Measurements from ENCODE around the gene AMOTL1. TPM values are rescaled to one million over a fixed set of nuclear protein-coding genes. Genes with fewer than 3 reads are reported as not detected.

AMOTL1 gene
- total RNA-seq, 1 donor from 2014 or later: 57.2 TPM

DNA sequence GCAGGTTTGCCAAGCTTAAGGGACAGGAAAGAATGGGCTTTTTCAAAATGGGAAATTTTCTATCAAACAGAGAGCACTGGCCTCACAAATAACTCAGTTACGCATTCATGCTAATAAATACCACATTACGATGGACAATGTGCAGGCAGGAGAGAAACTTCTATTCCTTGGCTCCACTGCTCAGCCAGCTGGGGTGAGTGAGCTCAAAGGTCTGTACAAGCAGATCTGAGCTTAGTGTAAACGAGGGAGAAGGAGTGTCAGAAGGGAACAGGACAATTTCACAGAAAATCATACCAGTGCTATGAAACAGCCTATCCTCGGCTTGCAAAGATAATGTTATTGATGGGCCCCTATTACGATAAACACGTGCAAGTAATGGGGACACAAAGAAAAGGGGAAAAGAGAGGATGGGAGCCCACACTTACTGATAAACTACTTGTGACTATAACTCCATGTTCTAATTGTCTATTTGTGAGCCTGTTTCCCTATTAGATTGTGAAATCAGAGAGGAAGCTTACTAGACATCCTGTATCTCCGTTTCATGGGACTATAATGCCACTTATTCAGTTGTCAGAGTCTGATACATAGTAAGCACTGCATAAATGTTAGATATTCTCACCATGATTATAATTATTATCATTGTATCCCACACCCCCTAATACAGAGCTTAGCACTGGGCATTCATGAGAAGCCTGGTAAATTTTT is 46.3 kb downstream of the AMOTL1 start:
- intact Hi-C loops (cut with DNase I): no loop called here

DNA sequence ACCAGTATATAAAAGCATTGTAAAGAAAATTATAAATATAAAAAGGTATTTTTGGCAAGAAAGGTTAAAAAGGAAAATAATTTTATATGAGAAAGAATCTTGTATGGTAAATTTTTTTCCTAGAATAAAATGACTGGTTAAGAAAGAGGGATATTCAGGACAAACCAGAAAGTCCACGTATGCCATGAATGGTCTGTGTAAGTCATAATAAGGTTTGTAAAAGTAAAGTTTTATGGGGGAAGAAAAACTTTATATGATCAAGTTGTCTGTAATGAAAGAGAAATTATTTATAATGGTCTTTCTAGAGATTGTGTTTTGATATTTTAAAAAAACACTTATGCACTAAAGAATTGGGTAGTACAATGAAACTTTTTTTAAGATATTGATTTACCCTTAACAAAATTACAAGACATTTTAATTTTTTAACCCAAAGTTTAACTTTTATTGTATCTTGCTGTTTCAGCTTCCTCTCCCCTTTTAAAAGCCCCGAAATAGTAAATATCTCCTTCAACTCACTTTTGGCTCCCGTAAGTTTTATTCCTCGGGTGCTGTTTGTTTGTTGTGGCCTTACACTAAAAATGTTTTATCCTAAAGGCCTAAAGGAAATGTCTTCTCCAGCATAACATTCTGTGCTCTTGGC is 47.7 kb downstream of the AMOTL1 start:
- intact Hi-C loops (cut with DNase I): no loop called here
- no peak overlapping the region for H3K27ac ChIP-seq
- H3K36me3 ChIP-seq: peaks cover 14% of the 10 kb centered on the region
- DNase-seq (no peak), ATAC-seq (no peak)
- no peaks in the 10 kb centered on the region for H3K27me3 ChIP-seq (ENCODE audit: low read depth)
- no peaks in the 10 kb centered on the region for H3K9me3 ChIP-seq
- H3K4me3 ChIP-seq: no peak overlapping the region
- TF ChIP-seq, protein P1, sequence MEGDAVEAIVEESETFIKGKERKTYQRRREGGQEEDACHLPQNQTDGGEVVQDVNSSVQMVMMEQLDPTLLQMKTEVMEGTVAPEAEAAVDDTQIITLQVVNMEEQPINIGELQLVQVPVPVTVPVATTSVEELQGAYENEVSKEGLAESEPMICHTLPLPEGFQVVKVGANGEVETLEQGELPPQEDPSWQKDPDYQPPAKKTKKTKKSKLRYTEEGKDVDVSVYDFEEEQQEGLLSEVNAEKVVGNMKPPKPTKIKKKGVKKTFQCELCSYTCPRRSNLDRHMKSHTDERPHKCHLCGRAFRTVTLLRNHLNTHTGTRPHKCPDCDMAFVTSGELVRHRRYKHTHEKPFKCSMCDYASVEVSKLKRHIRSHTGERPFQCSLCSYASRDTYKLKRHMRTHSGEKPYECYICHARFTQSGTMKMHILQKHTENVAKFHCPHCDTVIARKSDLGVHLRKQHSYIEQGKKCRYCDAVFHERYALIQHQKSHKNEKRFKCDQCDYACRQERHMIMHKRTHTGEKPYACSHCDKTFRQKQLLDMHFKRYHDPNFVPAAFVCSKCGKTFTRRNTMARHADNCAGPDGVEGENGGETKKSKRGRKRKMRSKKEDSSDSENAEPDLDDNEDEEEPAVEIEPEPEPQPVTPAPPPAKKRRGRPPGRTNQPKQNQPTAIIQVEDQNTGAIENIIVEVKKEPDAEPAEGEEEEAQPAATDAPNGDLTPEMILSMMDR (IDR thresholded peaks at IDR 0.05): no peak
- peaks cover 7% of the 10 kb centered on the region for H3K4me1 ChIP-seq

More for the DNA sequence above, 46.3 kb downstream of the AMOTL1 start:
- Histone ChIP-seq H3K27me3 (ENCODE audit: low read depth) (no peaks in the 10 kb centered on the region), H3K27ac (no peak overlapping the region), H3K4me1 (peaks cover 7% of the 10 kb centered on the region), H3K36me3 (peaks cover 9% of the 10 kb centered on the region), H3K9me3 (no peaks in the 10 kb centered on the region), H3K4me3 (no peak overlapping the region)
- no peak for DNase-seq
- TF ChIP-seq, protein P1 (IDR thresholded peaks at IDR 0.05): no peak
- peak in 1 of 2 donors; percentile 46 for ATAC-seq

DNA sequence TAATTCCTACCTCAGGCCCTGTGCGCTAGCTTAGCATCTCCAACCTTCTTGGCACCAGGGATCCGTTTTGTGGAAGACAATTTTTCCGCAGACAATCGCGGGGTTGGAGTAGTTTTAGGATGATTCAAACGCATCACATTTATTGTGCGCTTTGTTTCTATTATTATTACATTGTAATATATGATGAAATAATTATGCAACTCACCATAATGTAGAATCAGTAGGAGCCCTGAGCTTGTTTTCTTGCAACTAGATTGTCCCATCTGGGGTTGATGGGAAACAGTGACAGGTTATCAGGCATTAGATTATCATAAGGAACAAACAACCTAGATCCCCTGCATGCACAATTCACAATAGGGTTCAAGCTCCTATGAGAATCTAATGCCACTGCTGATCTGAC is 52.3 kb downstream of the AMOTL1 start:
- no peaks in the 10 kb centered on the region for H3K27me3 ChIP-seq (ENCODE audit: low read depth)
- H3K36me3 ChIP-seq: peaks cover 47% of the 10 kb centered on the region
- no peak overlapping the region for H3K4me3 ChIP-seq
- ATAC-seq: no peak
- TF ChIP-seq, protein P1 (IDR thresholded peaks at IDR 0.05): no peak
- H3K9me3 ChIP-seq: no peaks in the 10 kb centered on the region
- peaks cover 8% of the 10 kb centered on the region for H3K4me1 ChIP-seq
- H3K27ac ChIP-seq: no peak overlapping the region
- no peak for DNase-seq
- intact Hi-C loops (cut with DNase I): no loop called here

DNA sequence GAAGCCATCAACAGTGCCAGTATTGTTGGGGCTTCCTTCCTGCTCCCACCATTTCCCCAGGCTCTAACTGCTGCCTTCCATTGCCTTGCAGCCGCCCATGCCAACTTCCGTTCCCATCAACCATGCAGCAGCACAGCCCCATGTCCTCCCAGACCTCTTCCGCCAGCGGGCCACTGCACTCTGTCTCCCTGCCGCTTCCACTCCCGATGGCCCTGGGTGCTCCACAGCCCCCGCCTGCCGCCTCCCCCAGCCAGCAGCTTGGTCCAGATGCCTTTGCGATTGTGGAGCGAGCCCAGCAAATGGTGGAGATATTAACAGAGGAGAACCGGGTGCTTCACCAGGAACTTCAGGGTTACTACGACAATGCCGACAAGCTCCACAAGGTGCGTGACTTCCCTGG is 53.3 kb downstream of the AMOTL1 start:
- Histone ChIP-seq H3K4me3 (no peak overlapping the region), H3K27ac (no peak overlapping the region), H3K4me1 (peaks cover 9% of the 10 kb centered on the region), H3K36me3 (peaks cover 50% of the 10 kb centered on the region), H3K27me3 (ENCODE audit: low read depth) (no peaks in the 10 kb centered on the region), H3K9me3 (no peaks in the 10 kb centered on the region)
- TF ChIP-seq, protein P1 (IDR thresholded peaks at IDR 0.05): no peak
- ATAC-seq (no peak), DNase-seq (no peak)
- intact Hi-C loops (cut with DNase I): no loop called here

DNA sequence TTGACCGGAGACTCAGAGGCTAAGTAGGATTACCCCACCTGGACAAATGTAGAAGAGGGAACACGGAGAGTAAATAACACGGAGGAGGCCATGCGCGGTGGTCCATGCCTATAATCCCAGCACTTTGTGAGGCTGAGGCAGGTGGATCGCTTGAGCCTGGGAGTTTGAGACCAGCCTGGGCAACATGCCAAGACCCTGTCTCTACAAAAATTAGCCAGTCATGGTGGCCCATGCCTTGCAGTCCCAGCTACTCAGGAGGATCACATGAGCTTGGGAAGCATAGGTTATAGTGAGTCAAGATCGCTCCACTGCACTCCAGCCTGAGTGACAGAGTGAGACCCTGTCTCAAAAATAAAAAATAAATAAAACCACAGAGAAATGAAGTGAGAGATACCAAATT is 53.9 kb downstream of the AMOTL1 start:
- Histone ChIP-seq H3K4me3 (no peak overlapping the region), H3K4me1 (peaks cover 9% of the 10 kb centered on the region), H3K27ac (no peak overlapping the region), H3K36me3 (peaks cover 53% of the 10 kb centered on the region), H3K27me3 (ENCODE audit: low read depth) (no peaks in the 10 kb centered on the region), H3K9me3 (no peaks in the 10 kb centered on the region)
- DNase-seq: no peak
- no peak for ATAC-seq
- intact Hi-C loops (cut with DNase I): no loop called here
- TF ChIP-seq, protein P1 (IDR thresholded peaks at IDR 0.05): no peak

All from lower lobe of right lung (tissue), 2 donors.